C4-2B (cell line): ENCODE results near the gene SP4.

Experiments
- H3K27ac ChIP-seq: fragments of 450-650 bp; 2 replicates; pipeline ENCODE4 v1.5.1; 2017
- CTCF ChIP-seq: fragments of 450-650 bp; conservative IDR thresholded peaks from 2 replicates; pipeline ENCODE4 v1.5.1; 2017; ENCODE audit warnings: mild to moderate bottlenecking
- ZFX ChIP-seq: fragments of 450-650 bp; IDR thresholded peaks from 2 replicates; pipeline ENCODE4 v1.6.1; 2017

SP4 gene

DNA sequence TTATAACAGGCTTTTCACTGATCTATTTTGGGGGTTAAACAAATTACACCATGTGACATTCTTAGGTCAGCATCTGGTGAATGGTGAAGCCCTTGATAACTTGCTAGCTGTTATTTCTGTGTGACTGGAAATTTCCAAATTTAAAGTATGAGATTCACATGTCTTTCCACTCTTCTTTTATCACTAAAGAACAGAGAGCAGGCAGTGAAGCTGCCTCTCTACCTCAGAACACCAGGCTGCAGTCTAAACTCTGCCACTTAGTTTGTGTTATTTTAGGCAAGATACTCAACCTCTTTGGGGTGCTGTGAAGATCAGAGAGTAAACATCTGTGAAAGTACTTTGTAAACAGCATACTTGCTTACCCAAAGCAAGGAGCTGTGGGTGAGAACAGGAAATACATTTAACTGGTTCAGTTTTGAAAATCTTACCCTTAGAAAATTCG is 15.5 kb upstream of the SP4 start:
- TF ChIP-seq ZFX (no peak), CTCF (no peak)
- H3K27ac ChIP-seq = no peak overlapping the region

DNA sequence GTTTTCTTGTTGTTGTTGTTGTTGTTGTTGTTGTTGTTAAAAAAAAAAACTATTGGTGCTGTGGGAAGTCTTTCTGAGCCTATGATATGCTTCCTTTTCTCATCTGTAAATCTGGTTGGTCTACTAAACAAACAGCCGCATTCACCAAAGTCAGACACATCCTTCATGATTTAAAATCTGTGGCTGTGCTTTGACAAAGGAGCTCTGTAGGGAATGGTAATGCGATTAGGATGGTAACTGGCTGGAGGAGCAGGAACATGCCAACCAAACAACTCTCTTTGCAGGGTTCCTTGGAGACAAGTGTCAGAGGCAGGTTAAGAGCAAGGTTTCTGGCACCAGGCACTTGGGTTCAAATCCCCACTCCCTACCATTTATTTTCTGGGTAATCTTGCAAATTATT is 14.9 kb upstream of the SP4 start:
- H3K27ac ChIP-seq = no peak overlapping the region

DNA sequence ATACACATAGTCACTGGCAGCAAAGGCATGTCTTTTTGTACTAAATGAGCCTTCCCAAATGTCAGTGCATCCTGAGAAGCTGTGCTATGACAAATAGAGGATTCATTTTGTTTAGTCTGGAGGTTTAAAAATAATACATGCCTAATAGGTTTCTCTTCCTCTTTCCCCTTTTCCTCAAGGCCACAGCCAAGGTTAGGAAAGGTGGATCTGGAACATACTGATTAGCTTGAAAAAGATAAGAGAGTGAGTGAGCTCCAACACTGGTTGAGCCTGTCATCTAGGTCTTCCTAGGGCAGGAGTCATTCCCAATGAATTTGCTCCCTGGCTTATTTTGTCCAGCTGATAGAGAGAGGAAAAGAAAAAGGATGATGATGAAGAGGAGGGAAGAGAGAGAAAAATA is 14.4 kb upstream of the SP4 start:
- no peak overlapping the region for H3K27ac ChIP-seq
- no peak for TF ChIP-seq CTCF
- no peak for TF ChIP-seq ZFX

More for the DNA sequence above, 14.9 kb upstream of the SP4 start:
- TF ChIP-seq ZFX = no peak

DNA sequence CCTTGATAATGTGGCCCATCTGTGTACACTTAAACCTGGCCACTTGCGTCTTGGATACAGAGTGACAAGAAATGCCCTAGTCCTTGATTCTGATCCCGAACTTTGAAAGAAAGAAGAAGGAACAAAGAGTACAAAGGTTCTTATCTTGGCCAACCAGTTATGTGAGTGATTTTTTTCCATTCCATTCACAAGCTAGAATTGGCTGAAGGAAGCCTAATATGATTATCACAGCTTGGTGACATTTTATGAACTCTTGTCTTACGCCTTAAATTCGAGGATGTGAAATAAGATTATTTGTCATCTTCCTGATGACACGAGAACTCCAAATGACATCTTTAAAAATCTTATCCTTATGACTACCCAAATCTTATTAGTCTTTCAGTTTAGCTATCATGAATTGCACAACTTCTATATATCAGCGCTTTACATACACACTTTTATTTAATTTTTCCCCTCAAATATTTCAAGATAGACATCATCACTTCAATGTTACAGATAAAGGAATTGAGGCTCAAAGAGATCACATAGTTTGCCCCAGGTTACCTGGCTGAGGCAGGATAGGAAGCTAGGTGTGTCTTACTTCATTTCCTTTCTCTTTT is 13.0 kb upstream of the SP4 start:
- H3K27ac ChIP-seq = no peak overlapping the region
- TF ChIP-seq ZFX (no peak), CTCF (no peak)

DNA sequence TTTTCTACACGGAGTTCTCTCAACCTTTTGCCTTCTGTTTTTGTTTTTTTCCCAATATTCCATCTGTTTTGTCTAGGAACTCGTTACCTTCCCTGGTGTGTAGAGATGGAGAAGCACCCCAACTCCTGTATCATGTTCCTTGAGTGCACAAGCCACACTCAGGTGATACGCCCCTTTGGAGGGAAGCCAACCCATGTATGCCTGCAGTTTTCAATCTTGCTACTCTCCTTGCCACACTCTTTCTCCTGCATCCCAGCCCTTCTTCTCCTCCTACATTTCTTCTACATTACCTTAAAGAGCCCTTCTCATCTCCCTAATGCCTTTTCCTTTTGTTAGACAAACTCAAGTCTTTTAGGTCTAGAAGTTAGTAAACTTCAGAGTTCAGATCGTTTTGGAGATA is 10.2 kb upstream of the SP4 start:
- no peak overlapping the region for H3K27ac ChIP-seq
- TF ChIP-seq CTCF (no peak), ZFX (no peak)

GRCh38 chr7:21422751-21423150 is 5.1 kb upstream of the SP4 start:
- TF ChIP-seq CTCF (no peak), ZFX (no peak)
- H3K27ac ChIP-seq = no peak overlapping the region

- TF ChIP-seq ZFX = no peak
- TF ChIP-seq CTCF = no peak
- no peak overlapping the region for H3K27ac ChIP-seq
These were observed 2.6 kb upstream of the SP4 start for GRCh38 chr7:21425290-21425689.
